HG02885 (cell line): ENCODE results near the gene ZNF778.
"Not testable (repeated sequence)": the region's sequence is repeated elsewhere in the genome, so short reads cannot be mapped to it uniquely, and the experiment has no call there.

Source experiments
- ATAC-seq: cut with Tn5 transposase; IDR thresholded peaks from one replicate; pipeline ENCODE4 v1.9.1; 2021; ENCODE audit warnings: mild to moderate bottlenecking; ENCODE audit not compliant: unreplicated experiment, poor library complexity

ZNF778 gene

DNA sequence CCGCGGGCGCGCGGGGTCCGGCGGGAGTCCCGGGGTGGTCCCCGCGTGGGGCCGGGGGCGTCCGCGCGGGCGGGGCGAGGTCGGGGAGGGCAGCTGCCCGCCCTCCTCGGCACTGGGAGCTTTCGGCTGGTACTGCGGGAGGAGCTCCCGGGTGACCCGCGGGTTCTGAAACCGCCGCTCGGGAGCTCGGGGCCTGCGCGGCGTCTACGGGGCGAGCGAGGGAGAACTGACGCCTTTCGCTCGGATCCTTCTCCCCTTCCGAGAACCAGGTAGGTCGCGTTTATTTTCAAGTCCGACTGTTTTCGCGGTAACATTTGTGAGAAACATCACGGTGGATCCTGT is 30.2 kb downstream of the ZNF778 start:
- not testable (repeated sequence) for ATAC-seq

- no peak for ATAC-seq
Observed at GRCh38 chr16:89248196-89248982, 30.9 kb downstream of the ZNF778 start.

DNA sequence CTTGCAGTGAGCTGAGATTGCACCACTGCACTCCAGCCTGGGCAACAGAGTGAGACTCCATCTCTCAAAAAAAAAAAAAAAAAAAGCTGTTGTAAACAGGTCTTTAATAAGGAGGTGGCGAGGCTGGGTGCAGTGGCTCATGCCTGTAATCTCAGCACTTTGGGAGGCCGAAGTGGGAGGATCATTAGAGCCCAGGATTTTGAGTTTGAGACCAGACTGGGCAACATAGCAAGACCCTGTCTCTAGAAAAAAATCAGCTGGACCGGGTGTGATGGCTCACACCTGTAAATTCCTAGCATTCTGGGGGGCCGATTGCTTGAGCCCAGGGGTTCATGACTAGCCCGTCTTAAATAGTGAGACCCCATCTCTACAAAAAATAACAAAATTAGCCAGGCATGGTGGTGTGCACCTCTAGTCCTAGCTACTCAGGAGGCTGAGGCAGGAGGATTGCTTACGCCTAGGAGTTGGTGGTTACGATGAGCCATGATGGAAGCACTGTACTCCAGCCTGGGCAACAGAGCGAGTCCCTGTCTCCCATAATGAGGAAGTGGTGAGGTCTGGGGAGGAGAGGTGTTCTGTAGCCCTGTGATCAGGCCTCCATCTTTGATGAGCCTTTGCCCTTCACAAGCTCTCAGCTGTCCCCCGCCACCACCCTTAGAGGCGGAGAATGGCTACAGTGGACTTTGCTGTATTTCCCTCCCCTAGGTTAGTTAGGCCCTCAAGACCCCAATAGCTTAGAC is 36.2 kb downstream of the ZNF778 start:
- no peak for ATAC-seq

DNA sequence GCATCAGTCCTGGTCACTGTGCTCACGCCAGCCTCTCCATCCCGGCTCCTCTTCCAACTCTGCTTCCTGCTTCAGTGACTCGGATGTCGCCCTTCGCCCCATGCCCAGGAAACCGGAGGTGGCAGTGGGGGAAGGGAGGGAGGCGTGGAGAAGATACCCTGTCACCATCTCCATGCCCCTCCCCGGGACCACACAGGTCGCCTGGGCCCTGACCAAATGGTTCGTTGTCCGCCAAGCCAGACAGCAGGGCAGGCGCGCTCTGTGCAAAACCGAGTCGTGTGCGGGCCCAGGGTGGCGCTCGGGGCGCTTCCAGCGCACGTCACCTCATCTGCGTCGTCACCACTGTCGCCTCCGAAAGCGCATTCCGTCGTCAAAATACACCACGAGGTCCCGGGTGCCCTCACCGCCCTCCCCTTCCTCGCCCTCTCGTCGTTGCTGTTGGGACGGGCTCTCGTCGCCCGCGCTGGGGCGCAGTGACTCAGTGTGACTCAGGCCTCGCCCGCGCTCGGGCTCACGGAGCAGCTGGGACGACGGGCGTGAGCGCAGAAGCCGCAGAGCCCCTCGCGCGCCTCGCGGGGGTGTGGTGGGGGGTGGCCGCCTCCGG is 39.2 kb downstream of the ZNF778 start:
- no peak for ATAC-seq

- no peak for ATAC-seq
Observed at GRCh38 chr16:89257281-89257731, 39.8 kb downstream of the ZNF778 start.

GRCh38 chr16:89257757-89258465 is 40.4 kb downstream of the ZNF778 start:
- ATAC-seq, result no peak

- ATAC-seq, result not testable (repeated sequence)
Observed at GRCh38 chr16:89259901-89260300, 42.4 kb downstream of the ZNF778 start.

- no peak for ATAC-seq
Observed at GRCh38 chr16:89261691-89262563, 44.4 kb downstream of the ZNF778 start.

DNA sequence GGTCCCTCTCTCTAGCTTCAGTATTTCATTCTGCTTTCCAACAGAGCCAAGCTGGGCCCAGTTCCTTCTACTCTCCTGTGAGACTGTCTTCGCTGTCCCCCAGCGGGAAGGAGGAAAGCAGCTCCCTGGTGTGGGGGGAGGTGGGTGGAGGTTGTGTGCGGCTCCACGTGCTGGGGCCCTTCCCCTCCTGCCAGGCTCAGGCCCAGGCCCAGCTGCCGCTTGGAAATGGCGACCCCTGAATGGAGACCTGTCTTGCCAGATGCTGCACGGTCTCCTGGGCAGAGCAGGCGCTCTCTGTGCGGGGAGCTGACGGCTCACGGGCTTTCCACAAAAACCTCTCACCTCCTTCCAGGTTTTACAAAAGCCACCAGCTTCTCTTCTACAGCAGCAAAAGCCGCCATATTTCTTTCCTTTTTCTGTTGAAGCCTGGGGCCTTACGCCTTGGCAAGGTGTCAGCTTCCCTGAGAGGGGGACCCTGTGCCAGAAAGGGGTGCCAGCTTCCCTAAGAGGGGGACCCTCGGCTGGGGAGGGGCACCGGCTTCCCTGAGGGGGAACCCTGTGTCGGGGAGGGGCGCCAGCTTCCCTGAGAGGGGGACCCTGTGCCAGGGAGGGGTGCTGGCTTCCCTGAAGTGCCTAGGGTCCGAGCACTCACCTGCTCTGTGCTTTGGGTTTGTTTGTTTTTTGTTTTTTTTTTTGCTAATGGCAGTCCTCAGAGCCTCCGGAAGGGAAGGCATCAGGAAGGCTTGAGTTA is 47.5 kb downstream of the ZNF778 start:
- ATAC-seq, result no peak

GRCh38 chr16:89265647-89266046 is 48.1 kb downstream of the ZNF778 start:
- no peak for ATAC-seq

- no peak for ATAC-seq
Observed at GRCh38 chr16:89266521-89267134, 49.1 kb downstream of the ZNF778 start.

- ATAC-seq, result not testable (repeated sequence)
Observed at GRCh38 chr16:89267746-89268145, 50.2 kb downstream of the ZNF778 start.

DNA sequence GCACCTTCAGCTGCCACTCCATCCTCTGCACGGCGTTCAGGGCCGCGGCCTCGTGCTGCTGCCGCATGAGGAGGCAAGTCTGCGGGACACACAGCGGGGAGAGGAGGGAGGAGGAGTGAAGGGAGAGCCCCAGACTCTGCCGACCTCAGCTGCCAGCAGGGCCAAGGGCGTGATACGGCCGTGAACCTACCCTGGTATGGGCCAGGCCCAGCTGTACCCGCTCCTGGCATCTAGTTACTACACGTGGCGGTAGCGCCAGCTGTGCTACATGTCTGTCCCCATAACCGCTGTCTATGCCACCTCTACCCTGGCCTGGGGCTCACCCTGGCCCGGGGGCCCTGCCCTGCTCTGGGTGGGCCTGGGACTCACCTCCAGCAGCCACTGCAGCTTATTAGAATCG is 51.1 kb downstream of the ZNF778 start:
- no peak for ATAC-seq

- no peak for ATAC-seq
Observed at GRCh38 chr16:89268987-89269735, 51.7 kb downstream of the ZNF778 start.

DNA sequence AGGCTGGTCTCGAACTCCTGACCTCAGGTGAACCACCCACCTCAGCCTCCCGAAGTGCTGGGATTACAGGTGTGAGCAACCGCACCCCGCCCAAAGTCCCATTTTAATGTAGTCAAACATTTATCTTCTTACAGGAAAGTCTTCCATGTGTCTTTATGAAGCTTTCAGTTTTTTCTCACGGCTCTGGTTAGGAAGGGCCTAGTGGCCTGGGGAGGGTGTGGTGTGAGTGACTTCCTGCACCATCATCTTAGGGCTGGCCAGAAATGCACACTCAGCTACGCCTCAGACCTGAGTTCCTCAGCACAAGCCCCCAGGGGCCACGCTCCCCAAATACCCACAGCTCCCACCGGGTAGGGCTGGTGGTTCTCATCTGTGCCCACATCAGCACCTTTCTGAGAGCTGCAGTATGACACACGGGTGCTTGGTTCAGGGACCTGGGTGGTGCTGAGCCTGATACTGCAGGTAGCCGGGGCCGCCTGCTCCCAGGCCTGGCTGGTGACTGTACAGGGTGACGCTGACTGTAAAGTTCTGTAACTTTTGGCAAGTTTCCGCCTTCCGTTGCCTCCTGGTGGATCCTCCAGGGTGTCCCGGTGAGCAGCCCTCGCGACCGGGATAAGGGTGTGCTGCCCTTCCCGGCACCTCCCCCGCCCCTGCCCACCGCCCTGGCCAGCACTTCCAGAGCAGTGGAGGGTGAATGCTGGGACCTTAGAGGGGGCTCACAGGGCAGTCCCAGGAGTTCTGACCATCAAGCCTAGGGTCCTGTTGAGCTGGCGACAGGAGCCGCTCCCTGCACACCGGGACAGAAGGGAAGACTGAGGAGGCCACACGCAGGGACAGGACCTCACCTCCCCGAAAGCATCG is 52.5 kb downstream of the ZNF778 start:
- ATAC-seq, result no peak

DNA sequence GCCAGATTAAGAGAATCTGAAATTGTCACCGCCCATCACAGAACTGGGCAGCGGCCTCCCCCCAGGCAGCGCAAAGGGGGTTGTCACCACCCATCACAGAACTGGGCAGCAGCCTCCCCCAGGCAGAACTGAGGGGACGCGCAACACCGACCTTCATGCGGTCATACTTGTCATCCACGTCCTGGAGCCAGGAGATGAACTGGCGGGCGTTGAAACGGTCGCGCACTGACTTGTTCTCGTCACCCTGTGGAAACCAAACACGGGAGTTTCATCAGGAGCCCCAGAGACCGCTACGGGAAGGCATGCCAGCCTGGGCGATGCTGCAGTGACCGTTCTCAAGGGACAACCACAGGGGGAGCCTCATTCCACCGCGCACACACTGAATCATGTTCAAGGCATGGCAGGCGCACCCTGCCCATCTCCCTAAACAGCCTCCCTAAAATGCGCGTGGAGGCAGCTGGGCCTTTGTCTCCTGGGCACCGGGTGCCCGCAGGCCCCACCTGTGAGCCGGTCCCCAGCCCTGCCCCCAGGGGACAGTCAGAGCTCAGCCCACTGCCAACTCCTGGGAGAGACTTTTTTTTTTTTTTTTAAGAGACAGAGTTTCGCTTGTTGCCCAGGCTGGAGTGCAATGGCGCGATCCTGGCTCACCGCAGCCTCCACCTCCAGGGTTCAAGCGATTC is 53.3 kb downstream of the ZNF778 start:
- no peak for ATAC-seq

- ATAC-seq, result no peak
Observed at GRCh38 chr16:89272631-89273030, 55.1 kb downstream of the ZNF778 start.
